Measurements from ENCODE around the gene TJAP1. TPM values are rescaled to one million over a fixed set of nuclear protein-coding genes. Genes with fewer than 3 reads are reported as not detected.

Gene TJAP1
- total and polyA plus RNA-seq, 2 of the 8 experiments (the other 6 are each of a cell fraction or from before 2014, with no cell fraction given): 30.7 to 40.4 TPM

GRCh38 chr6:43490523-43490939 lies 13.2 kb downstream of the TJAP1 start:
- no peak overlapping the region for H3K14ac ChIP-seq (ENCODE audit: insufficient read length)
- no peak overlapping the region for H3K9ac ChIP-seq (replicated peaks in 1 of 4; ENCODE audit: extremely low read depth in 1 of 4, low read depth in 3 of 4, low read length in 3 of 4)
- H3K4ac ChIP-seq (replicated peaks; ENCODE audit: insufficient read length, low read depth, low read length): no peak overlapping the region
- no peak overlapping the region for H3K56ac ChIP-seq (replicated peaks; ENCODE audit: insufficient read length, low read depth, low read length)
- peaks cover 3 to 14% (median 8%) of the 10 kb centered on the region in 4 experiments; a peak in 6 of 7 replicates for H3K4me1 ChIP-seq (replicated peaks in 1 of 4; ENCODE audit: control insufficient read depth in 3 of 4, insufficient read depth in 4 of 4, low read length in 3 of 4)
- ChIA-PET POLR2A (ENCODE audit: partially characterized antibody) (interaction anchor here (0.9 to 4.1 kb wide), 6 partner anchors 11 to 63 kb away, joined by 3 to 19 read pairs (median 6); partner anchors contain the start of genes ABCC10, LRRC73 and TJAP1), CTCF (ENCODE audit: partially characterized antibody) (interaction anchor here (24.2 to 32.9 kb wide), 3 partner anchors 7 to 34 kb away, joined by 495 to 536 read pairs (median 536); partner anchors contain the start of genes DLK2, LRRC73 and TJAP1)
- H3K18ac ChIP-seq (ENCODE audit: extremely low read depth, low read length): no peak overlapping the region
- 0 out of 8 replicates have a peak, but pooled peaks cover 0 to 1% (median 0%) of the 10 kb centered on the region in 4 experiments for H3K36me3 ChIP-seq (ENCODE audit: control insufficient read depth in 2 of 4, insufficient read depth in 4 of 4, low read length in 3 of 4)
- no peak overlapping the region for H2AFZ ChIP-seq (ENCODE audit: low read length)
- no peak for DNase-seq (ENCODE audit: low read depth in 1 of 2, low spot score in 2 of 2)
- no peak overlapping the region for H3K4me3 ChIP-seq (ENCODE audit: extremely low read depth in 1 of 4, insufficient read depth in 2 of 4, low read depth in 3 of 4, low read length in 4 of 4)
- H3K23me2 ChIP-seq (ENCODE audit: low read depth, low read length): no peaks in the 10 kb centered on the region
- FAIRE-seq: no peak
- no peak overlapping the region for H4K8ac ChIP-seq (ENCODE audit: extremely low read depth, insufficient read depth, low read length)
- H4K20me1 ChIP-seq (replicated peaks in 1 of 2; ENCODE audit: control insufficient read depth in 1 of 2, insufficient read depth in 2 of 2, low read length in 2 of 2): peaks cover 20 to 41% of the 10 kb centered on the region in 2 experiments
- no peak overlapping the region for H2BK12ac ChIP-seq (ENCODE audit: low read depth, low read length)
- no peak overlapping the region for H4K91ac ChIP-seq (replicated peaks; ENCODE audit: insufficient read length, low read length)
- no peak overlapping the region for H4K5ac ChIP-seq (ENCODE audit: insufficient read length, low read depth, low read length)
- no peak overlapping the region for H3K23ac ChIP-seq (ENCODE audit: insufficient read length)
- WGBS, 2 experiments (ENCODE audit: extremely low coverage in 1 of 2, insufficient coverage in 1 of 2, insufficient read length in 1 of 2, insufficient replicate concordance in 2 of 2, low coverage in 1 of 2, low lambda C conversion rate in 2 of 2, missing lambda C conversion rate in 1 of 2): 96% methylated on average over 6 of the region's 6 CpGs; no CpG with 5 or more reads in 1 of the 2 experiments
- no peak overlapping the region for H3K4me2 ChIP-seq (ENCODE audit: insufficient read depth in 1 of 2, low read depth in 2 of 2, low read length in 2 of 2)
- H3K79me1 ChIP-seq (ENCODE audit: low read depth, low read length): peaks cover 28% of the 10 kb centered on the region
- no peak overlapping the region for H2BK20ac ChIP-seq (ENCODE audit: low read length)
- no peaks in the 10 kb centered on the region for H3K9me3 ChIP-seq (ENCODE audit: insufficient read depth in 2 of 2, low read depth in 1 of 2, low read length in 1 of 2)
- H2BK120ac ChIP-seq (replicated peaks; ENCODE audit: low read depth, low read length): no peak overlapping the region
- no peak overlapping the region for H3K27ac ChIP-seq (ENCODE audit: low read depth, low read length)
- no peaks in the 10 kb centered on the region for H3K27me3 ChIP-seq (replicated peaks in 1 of 4; ENCODE audit: control insufficient read depth in 3 of 4, extremely low read depth in 1 of 4, insufficient read depth in 3 of 4, low read length in 3 of 4)
- peaks cover 4 to 66% of the 10 kb centered on the region in 2 experiments for H3K79me2 ChIP-seq (ENCODE audit: control insufficient read depth in 1 of 2, insufficient read depth in 2 of 2, low read length in 2 of 2)
- H2BK5ac ChIP-seq (ENCODE audit: low read depth, low read length): no peak overlapping the region
- H2BK15ac ChIP-seq (ENCODE audit: low read length): no peak overlapping the region
- H2AK5ac ChIP-seq (ENCODE audit: low read depth, low read length): no peak overlapping the region
- TF ChIP-seq RXRA (IDR thresholded peaks at IDR 0.05; ENCODE audit: insufficient read depth, low read depth, low read length) (no peak), SP1 (IDR thresholded peaks at IDR 0.05; ENCODE audit: low read depth, low read length) (no peak), TBP (IDR thresholded peaks at IDR 0.05; ENCODE audit: low read depth, low read length) (no peak), YY1 (IDR thresholded peaks at IDR 0.05; ENCODE audit: low read depth, low read length) (no peak), GABPA (IDR thresholded peaks at IDR 0.05; ENCODE audit: borderline replicate concordance, insufficient read depth, low read length) (no peak)

Measured in H1 (cell line).